Measurements from ENCODE around the gene STXBP1. TPM values are rescaled to one million over a fixed set of nuclear protein-coding genes. Genes with fewer than 3 reads are reported as not detected.
A peak's percentile ranks its signal among the peaks of the same experiment; 100 is the strongest.

The STXBP1 gene
- total RNA-seq, 1 donor from 2014 or later, result 36.9 TPM

GRCh38 chr9:127664324-127664677 is 52.2 kb downstream of the STXBP1 start:
- intact Hi-C loops (cut with micrococcal nuclease), result no loop called here

GRCh38 chr9:127664678-127665507 is 52.8 kb downstream of the STXBP1 start:
- TF ChIP-seq CTCF (IDR thresholded peaks at IDR 0.05; ENCODE audit: borderline replicate concordance), result no peak
- H3K27ac ChIP-seq (replicated peaks), result peak overlapping the region; percentile 2
- H3K9me3 ChIP-seq (replicated peaks), result no peaks in the 10 kb centered on the region
- no peaks in the 10 kb centered on the region for H3K27me3 ChIP-seq (ENCODE audit: low read depth)
- intact Hi-C loops (cut with micrococcal nuclease), result no loop called here
- no peak overlapping the region for H3K4me3 ChIP-seq
- peaks cover 4% of the 10 kb centered on the region for H3K4me1 ChIP-seq
- peaks cover 96% of the 10 kb centered on the region for H3K36me3 ChIP-seq
- no peak for DNase-seq

More at GRCh38 chr9:127664324-127664677, 52.2 kb downstream of the STXBP1 start:
- H3K27me3 ChIP-seq (ENCODE audit: low read depth), result no peaks in the 10 kb centered on the region
- DNase-seq, result no peak
- H3K9me3 ChIP-seq (replicated peaks), result no peaks in the 10 kb centered on the region
- peaks cover 4% of the 10 kb centered on the region for H3K4me1 ChIP-seq
- H3K27ac ChIP-seq (replicated peaks), result peak overlapping the region; percentile 2
- no peak overlapping the region for H3K4me3 ChIP-seq
- TF ChIP-seq CTCF (IDR thresholded peaks at IDR 0.05; ENCODE audit: borderline replicate concordance), result no peak
- peaks cover 96% of the 10 kb centered on the region for H3K36me3 ChIP-seq

- no peak for DNase-seq
- Histone ChIP-seq H3K27ac (replicated peaks) (no peak overlapping the region), H3K27me3 (ENCODE audit: low read depth) (no peaks in the 10 kb centered on the region), H3K36me3 (peaks cover 96% of the 10 kb centered on the region), H3K9me3 (replicated peaks) (no peaks in the 10 kb centered on the region), H3K4me1 (peaks cover 4% of the 10 kb centered on the region), H3K4me3 (no peak overlapping the region)
- intact Hi-C loops (cut with micrococcal nuclease), result no loop called here
- TF ChIP-seq CTCF (IDR thresholded peaks at IDR 0.05; ENCODE audit: borderline replicate concordance), result no peak
Measured at GRCh38 chr9:127667127-127667844, 55.2 kb downstream of the STXBP1 start.

- intact Hi-C loops (cut with micrococcal nuclease), result no loop called here
- peaks cover 96% of the 10 kb centered on the region for H3K36me3 ChIP-seq
Measured at GRCh38 chr9:127667906-127668305, 55.8 kb downstream of the STXBP1 start.

GRCh38 chr9:127673234-127673633 is 61.2 kb downstream of the STXBP1 start:
- TF ChIP-seq CTCF (IDR thresholded peaks at IDR 0.05; ENCODE audit: borderline replicate concordance), result no peak
- H3K36me3 ChIP-seq, result peaks cover 95% of the 10 kb centered on the region
- H3K4me1 ChIP-seq, result no peaks in the 10 kb centered on the region
- H3K27ac ChIP-seq (replicated peaks), result no peak overlapping the region
- H3K27me3 ChIP-seq (ENCODE audit: low read depth), result no peaks in the 10 kb centered on the region
- H3K9me3 ChIP-seq (replicated peaks), result no peaks in the 10 kb centered on the region
- no peak overlapping the region for H3K4me3 ChIP-seq
- DNase-seq, result no peak
- intact Hi-C loops (cut with micrococcal nuclease), result no loop called here

More at GRCh38 chr9:127667906-127668305, 55.8 kb downstream of the STXBP1 start:
- Histone ChIP-seq H3K27ac (replicated peaks) (no peak overlapping the region), H3K9me3 (replicated peaks) (no peaks in the 10 kb centered on the region), H3K27me3 (ENCODE audit: low read depth) (no peaks in the 10 kb centered on the region), H3K4me3 (no peak overlapping the region), H3K4me1 (peaks cover 4% of the 10 kb centered on the region)
- no peak for TF ChIP-seq CTCF (IDR thresholded peaks at IDR 0.05; ENCODE audit: borderline replicate concordance)
- DNase-seq, result no peak
